ENCODE measurements around the gene RPL10L.

The RPL10L gene

DNA sequence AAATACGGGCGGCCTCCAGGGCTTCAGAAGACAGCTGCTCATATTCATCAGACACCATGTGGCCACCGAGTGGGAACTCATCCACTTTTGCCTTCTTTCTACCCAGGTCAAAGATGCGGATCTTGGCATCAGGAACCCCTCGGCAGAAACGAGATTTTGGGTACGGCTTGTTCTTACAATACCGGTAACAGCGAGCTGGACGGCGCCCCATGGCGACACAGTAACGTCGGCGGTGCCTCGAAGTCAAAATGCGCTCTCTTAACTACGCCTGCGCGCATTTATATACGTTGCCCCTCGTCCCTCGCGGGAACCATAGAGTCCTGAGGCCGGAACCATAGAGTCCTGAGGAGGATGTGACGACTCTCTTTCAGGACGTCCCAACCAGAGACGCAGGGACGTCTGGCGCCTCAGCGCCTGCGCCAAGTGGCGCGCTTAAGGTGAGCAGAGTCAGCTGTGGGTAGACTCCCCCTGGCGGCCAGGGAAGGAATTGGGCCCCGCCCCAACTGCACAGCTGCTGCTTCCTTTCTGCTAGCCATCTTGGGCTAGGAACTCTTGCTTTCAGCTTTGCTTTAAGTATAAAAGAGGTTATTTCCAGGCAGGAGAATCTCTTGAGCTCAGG, at the start of gene RPL10L:
Gene RPL10L (minus strand): TSS at position 256 of the 619 bp plus-strand sequence. CDS start 45 bp downstream, at position 211.
- DNase-seq: no peak

DNA sequence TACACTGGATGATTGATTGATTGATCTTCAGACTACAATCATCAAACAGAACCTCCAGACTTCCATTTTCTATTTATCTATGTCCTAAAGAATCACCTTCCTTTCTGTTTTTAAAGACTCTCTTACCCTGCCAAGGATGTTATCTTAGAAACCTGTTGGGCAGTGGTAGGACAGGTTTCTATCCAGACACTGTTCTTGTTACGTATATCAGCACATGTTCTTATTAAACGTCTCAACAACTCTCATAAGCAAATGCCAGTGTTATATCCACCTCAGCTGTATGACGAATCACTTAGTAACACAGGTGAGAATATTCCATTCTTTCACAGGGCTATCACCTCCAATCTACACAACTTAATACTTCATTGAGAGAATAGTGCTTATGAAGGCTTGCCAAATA, 40.2 kb upstream of the RPL10L start:
- DNase-seq: no peak

DNA sequence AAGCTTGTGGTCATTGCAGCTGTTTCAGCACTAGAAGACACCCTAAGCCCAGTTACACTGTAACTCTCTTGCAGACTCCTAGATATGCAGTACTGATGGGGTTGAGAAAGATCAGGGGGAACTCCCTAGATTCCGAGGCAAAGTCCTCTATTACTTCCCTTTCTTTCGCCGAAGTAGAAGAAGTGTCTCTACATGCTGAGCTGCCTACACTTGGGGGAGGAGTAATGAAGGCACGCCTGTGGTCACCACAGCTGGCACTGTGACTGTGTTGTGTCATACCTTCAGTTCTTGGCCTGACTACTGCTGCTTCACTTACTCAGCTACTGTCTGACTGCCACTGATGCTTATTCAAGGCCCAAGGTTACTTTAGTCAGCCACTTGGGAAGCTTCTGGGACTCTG, 35.1 kb upstream of the RPL10L start:
- DNase-seq: no peak

DNA sequence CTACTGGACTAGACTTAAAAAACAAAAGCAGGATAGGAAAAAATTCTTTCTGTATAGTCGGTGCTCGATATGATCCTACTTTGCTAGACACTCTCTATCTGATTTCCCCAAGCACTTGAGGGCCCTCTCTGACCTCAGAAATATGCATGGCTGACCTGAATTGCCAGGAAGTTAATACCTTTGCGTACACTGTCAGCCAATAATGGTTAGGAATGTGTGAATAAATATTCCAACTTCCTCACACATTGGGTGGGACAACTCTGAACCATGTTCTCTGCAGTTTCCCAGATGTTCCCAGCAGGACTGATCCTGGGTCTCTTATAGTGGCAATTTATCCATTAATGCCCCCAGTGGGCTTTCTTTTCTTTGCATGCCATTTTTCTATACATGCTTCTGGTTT, 20.5 kb upstream of the RPL10L start:
- DNase-seq: no peak

DNA sequence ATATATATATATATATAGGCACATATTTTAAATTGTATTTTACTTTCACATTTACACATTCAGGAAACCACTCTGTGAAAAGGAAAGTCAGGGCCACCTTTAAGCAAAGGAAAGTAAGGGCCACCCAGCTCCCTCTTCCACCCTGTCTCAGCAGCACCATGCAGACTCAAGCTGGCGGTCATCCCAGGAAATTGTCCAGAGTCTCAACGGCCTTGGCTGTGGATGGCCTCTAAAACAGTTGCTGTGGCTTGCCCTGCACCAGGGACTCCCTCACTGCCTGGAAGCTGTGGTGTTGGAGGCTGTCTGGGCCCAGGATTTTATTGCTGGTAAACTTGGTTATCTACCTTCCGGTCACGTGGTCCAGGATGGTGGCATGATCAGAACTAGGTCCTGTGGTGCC, 11.8 kb upstream of the RPL10L start:
- peak in 3 of 51 donors; percentile 8 to 19 (median 8) for DNase-seq

DNA sequence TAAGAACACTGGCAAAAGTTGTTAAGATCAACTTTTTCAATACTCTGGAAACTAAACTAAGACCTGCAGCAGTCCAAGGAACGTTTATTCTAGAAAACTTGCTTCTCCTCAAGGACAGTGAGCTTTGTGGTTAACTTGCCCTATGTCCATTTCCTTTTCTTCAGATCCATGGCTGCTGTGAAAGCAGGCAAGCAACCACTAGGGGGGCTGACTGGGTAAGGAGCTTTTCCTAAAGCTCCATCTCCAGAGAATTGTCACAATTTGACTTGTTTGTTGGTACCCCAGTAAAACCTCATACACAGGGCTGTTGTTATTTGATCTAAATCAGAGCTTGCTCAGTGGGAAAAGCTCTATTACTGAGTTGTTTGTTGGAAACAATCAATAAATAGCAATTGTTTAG, 10.1 kb upstream of the RPL10L start:
- DNase-seq: no peak

DNA sequence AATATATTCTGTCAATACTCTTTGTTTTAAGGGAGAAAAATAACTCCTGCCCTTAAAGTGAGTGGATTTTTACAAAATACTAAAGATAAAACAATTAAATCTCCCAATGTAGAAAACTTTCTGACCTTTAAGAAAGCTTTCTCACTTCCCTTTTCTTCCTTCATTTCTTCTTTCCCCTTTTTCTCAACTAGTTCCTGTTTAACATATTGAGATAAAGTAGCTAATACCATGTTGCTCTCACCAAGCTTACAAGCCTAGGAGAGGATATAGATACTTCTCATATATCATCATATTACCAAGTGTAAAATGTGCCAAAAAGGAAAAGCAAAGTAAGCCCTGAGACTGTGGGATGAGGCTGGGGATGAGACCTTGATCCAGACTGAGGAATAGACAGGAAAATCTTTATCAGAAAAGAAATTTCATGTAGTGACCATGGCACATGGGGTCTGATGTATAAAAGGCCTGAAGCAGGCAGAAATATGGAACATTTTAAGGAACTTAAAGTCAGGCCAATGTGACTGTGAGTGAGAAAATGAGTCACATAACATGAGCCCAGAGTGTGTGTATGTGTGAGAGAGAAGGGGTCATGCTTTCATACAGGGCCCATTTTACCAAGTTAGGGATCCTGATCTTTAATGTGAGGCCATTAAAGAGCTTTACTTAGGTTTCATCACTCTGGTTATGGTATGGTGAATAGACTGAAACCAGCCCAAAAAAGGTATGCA, 1.6 kb upstream of the RPL10L start:
- DNase-seq: no peak

DNA sequence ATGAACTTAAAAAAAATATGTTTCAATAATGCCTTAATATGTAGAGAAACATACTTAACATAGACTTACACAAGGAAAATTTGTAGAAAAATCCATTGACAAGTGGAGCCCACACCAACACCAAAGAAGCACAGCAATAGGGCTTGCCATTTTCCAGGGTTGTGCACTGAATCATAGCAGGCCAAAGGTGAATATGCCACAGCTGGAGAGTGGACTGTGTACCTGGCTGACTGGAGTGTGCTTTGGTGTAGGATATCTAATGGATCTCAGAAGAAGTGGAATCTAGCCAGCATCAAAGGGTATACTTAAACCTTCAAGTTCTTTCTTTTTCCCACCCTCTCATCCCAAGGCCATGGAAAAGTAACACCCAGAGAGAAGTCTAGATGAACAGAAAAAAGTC, 4.8 kb downstream of the RPL10L start:
- no peak for DNase-seq

DNA sequence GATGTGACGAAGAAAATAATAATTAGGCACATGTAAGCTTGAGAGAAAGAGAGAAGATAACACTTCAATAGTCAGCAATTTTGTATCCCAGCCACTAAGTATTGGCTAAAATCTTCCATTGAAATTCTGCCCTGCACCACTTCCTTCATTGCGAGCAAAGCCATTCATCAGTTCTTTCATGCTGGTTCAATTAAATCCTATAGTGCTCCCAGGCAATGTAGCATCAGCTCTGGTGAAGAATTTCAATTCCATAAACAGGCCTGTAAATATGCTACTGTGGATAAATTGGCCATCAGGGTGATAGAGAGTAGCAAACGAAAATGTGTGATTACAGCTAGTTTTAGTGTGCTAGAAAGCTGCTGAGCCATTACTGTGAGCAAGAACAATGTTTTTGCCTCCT, 24.7 kb downstream of the RPL10L start:
- no peak for DNase-seq

All from hypothalamus (tissue), 51 donors.